ENCODE data around the gene RPTOR. TPM values are rescaled to one million over a fixed set of nuclear protein-coding genes. Genes with fewer than 3 reads are reported as not detected.

RPTOR gene
- total RNA-seq, 4 donors from 2014 or later: 19.0 to 48.3 (median 27.3) TPM

- Histone ChIP-seq H3K4me3 (no peak overlapping the region), H3K27ac (no peak overlapping the region), H3K27me3 (no peaks in the 10 kb centered on the region), H3K4me1 (no peaks in the 10 kb centered on the region), H3K9me3 (no peaks in the 10 kb centered on the region), H3K36me3 (no peaks in the 10 kb centered on the region)
- TF ChIP-seq POLR2A (IDR thresholded peaks at IDR 0.05): no peak
- TF ChIP-seq CTCF (IDR thresholded peaks at IDR 0.05): no peak
- no peak for DNase-seq
- intact Hi-C loops (cut with DNase I; ENCODE audit: low total_unique reads): no loop called here
These were observed 361.1 kb downstream of the RPTOR start for GRCh38 chr17:80905586-80906230.

GRCh38 chr17:80906364-80907259 lies 362.0 kb downstream of the RPTOR start:
- Histone ChIP-seq H3K4me1 (no peaks in the 10 kb centered on the region), H3K27me3 (no peaks in the 10 kb centered on the region), H3K27ac (no peak overlapping the region), H3K36me3 (no peaks in the 10 kb centered on the region), H3K9me3 (no peaks in the 10 kb centered on the region), H3K4me3 (no peak overlapping the region)
- TF ChIP-seq POLR2A (IDR thresholded peaks at IDR 0.05) (no peak), CTCF (IDR thresholded peaks at IDR 0.05) (no peak)
- intact Hi-C loops (cut with DNase I; ENCODE audit: low total_unique reads): no loop called here
- no peak for DNase-seq

- no peak for DNase-seq
- Histone ChIP-seq H3K9me3 (no peaks in the 10 kb centered on the region), H3K4me1 (no peaks in the 10 kb centered on the region), H3K27ac (no peak overlapping the region), H3K27me3 (no peaks in the 10 kb centered on the region), H3K4me3 (no peak overlapping the region), H3K36me3 (no peaks in the 10 kb centered on the region)
- TF ChIP-seq CTCF (IDR thresholded peaks at IDR 0.05): no peak
- no peak for TF ChIP-seq POLR2A (IDR thresholded peaks at IDR 0.05)
- intact Hi-C loops (cut with DNase I; ENCODE audit: low total_unique reads): no loop called here
These were observed 362.6 kb downstream of the RPTOR start for GRCh38 chr17:80907281-80907680.

GRCh38 chr17:80908211-80908610 lies 363.6 kb downstream of the RPTOR start:
- no peaks in the 10 kb centered on the region for H3K36me3 ChIP-seq
- no peak for DNase-seq
- H3K27me3 ChIP-seq: no peaks in the 10 kb centered on the region
- no peaks in the 10 kb centered on the region for H3K9me3 ChIP-seq
- TF ChIP-seq POLR2A (IDR thresholded peaks at IDR 0.05) (no peak), CTCF (IDR thresholded peaks at IDR 0.05) (no peak)
- no peaks in the 10 kb centered on the region for H3K4me1 ChIP-seq
- no peak overlapping the region for H3K27ac ChIP-seq
- intact Hi-C loops (cut with DNase I; ENCODE audit: low total_unique reads): no loop called here
- H3K4me3 ChIP-seq: no peak overlapping the region

GRCh38 chr17:80908776-80909175 lies 364.1 kb downstream of the RPTOR start:
- Histone ChIP-seq H3K36me3 (no peaks in the 10 kb centered on the region), H3K27me3 (no peaks in the 10 kb centered on the region), H3K4me1 (no peaks in the 10 kb centered on the region), H3K9me3 (no peaks in the 10 kb centered on the region), H3K4me3 (no peak overlapping the region), H3K27ac (no peak overlapping the region)
- intact Hi-C loops (cut with DNase I; ENCODE audit: low total_unique reads): no loop called here
- no peak for DNase-seq
- TF ChIP-seq POLR2A (IDR thresholded peaks at IDR 0.05) (no peak), CTCF (IDR thresholded peaks at IDR 0.05) (no peak)
